HCT116 (cell line): ENCODE results near the gene USP2. TPM values are rescaled to one million over a fixed set of nuclear protein-coding genes. Genes with fewer than 3 reads are reported as not detected.

Experiments
- ATAC-seq: fragments of 200-7000 bp; cut with Tn5 transposase; 2 replicates; pipeline ENCODE4 v1.9.1; 2020; ENCODE audit warnings: mild to moderate bottlenecking, moderate library complexity
- BruUV-seq: library from RNA; stranded (reverse); fragments of 400-500 nt; replicated peaks from 2 replicates; lab custom pipeline; 2021; lab: Mats Ljungman, UMichigan
- CTCF ChIA-PET: fragments of 300-600 bp; sonication (Branson Sonifier 250); formaldehyde crosslinking; loops from one replicate; lab custom pipeline; 2021; ENCODE audit warnings: antibody characterized with exemption; lab: Charles Lee
- POLR2A ChIA-PET: fragments of 300-600, 350-600 bp; sonication (Branson Sonifier 250); formaldehyde crosslinking; loops from one replicate; lab custom pipeline; 2021; ENCODE audit warnings: antibody characterized with exemption; lab: Charles Lee
- RAD21 ChIA-PET, 2 experiments: fragments of 300-600 bp; sonication (Branson Sonifier 250); formaldehyde crosslinking; loops; one replicate each; lab custom pipeline; 2023; ENCODE audit warnings: low total read pairs in 2 of 2; ENCODE audit not compliant: uncharacterized antibody in 2 of 2, unreplicated experiment in 2 of 2, low non-redundant PET in 1 of 2; lab: Charles Lee
- DNase-seq: peaks from one replicate; pipeline ENCODE4 v3.0.0-alpha.2; 2010; ENCODE audit warnings: low read depth, low spot score
- H2AFZ ChIP-seq: fragments of 200-600 bp; shearing (Covaris generic), sonication (generic); 2 replicates; pipeline ENCODE4 v1.6.1; 2017; ENCODE audit warnings: low read depth, mixed run types, mixed read lengths, antibody characterized with exemption, low read length; ENCODE audit not compliant: poor library complexity, severe bottlenecking
- H3K27ac ChIP-seq: 2 replicates; pipeline ENCODE4 v1.5.1; 2012; ENCODE audit warnings: low read depth, low read length
- H3K27me3 ChIP-seq: fragments of 200-600 bp; sonication (generic); 2 replicates; pipeline ENCODE4 v1.6.1; 2016; ENCODE audit warnings: mixed run types, low read length, mixed read lengths; ENCODE audit not compliant: insufficient read depth
- H3K36me3 ChIP-seq, 2 experiments: fragments of 200-500 bp in 1 of 2; fragments of 200-600 bp in 1 of 2; sonication (Bioruptor generic) in 1 of 2; sonication (generic) in 1 of 2; 2 replicates each; pipeline versions ENCODE4 v1.5.1 to v1.6.1; 2014 to 2016; ENCODE audit warnings: low read length in 2 of 2, inconsistent platforms in 1 of 2, mixed read lengths in 1 of 2, mixed run types in 1 of 2; ENCODE audit not compliant: insufficient read depth in 2 of 2, control insufficient read depth in 1 of 2
- H3K4me1 ChIP-seq, 2 experiments: fragments of 200-600 bp in 1 of 2; sonication (generic) in 1 of 2; 2 replicates each; pipeline versions ENCODE4 v1.5.1 to v1.6.1; 2012 to 2017; ENCODE audit warnings: low read length in 2 of 2, inconsistent platforms in 1 of 2, mild to moderate bottlenecking in 1 of 2, mixed read lengths in 1 of 2, mixed run types in 1 of 2, moderate library complexity in 1 of 2; ENCODE audit not compliant: insufficient read depth in 2 of 2, control insufficient read depth in 1 of 2
- H3K4me2 ChIP-seq: fragments of 200-600 bp; sonication (generic); 2 replicates; pipeline ENCODE4 v1.6.1; 2017; ENCODE audit warnings: mixed run types, low read length, mixed read lengths
- H3K4me3 ChIP-seq, 2 experiments: fragments of 200-600 bp in 1 of 2; sonication (generic) in 1 of 2; replicated peaks in 1 of 2; 2 replicates each; pipeline ENCODE4 v1.5.1; 2011 to 2016; ENCODE audit warnings: low read length in 2 of 2, control low read depth in 1 of 2, low read depth in 1 of 2, mild to moderate bottlenecking in 1 of 2, mixed read lengths in 1 of 2, mixed run types in 1 of 2
- H3K79me2 ChIP-seq: fragments of 200-600 bp; sonication (generic); 2 replicates; pipeline ENCODE4 v1.6.1; 2017; ENCODE audit warnings: mild to moderate bottlenecking, mixed run types, low read length, moderate library complexity, mixed read lengths; ENCODE audit not compliant: insufficient read depth
- H3K9ac ChIP-seq: fragments of 200-600 bp; sonication (generic); 2 replicates; pipeline ENCODE4 v1.6.1; 2016; ENCODE audit warnings: low read length, mixed read lengths
- H3K9me2 ChIP-seq: fragments of 200-600 bp; sonication (generic), shearing (Covaris generic); 2 replicates; pipeline ENCODE4 v1.6.1; 2017; ENCODE audit warnings: mixed run types, mild to moderate bottlenecking, moderate library complexity; ENCODE audit not compliant: insufficient read depth
- H3K9me3 ChIP-seq, 2 experiments: fragments of 200-500 bp in 1 of 2; fragments of 200-600 bp in 1 of 2; sonication (Bioruptor generic) in 1 of 2; sonication (generic) in 1 of 2; 2 replicates each; pipeline ENCODE4 v1.6.1; 2014 to 2017; ENCODE audit warnings: low read length in 2 of 2, mixed read lengths in 2 of 2, inconsistent platforms in 1 of 2, low read depth in 1 of 2, mild to moderate bottlenecking in 1 of 2, mixed run types in 1 of 2, moderate library complexity in 1 of 2; ENCODE audit not compliant: control insufficient read depth in 1 of 2, insufficient read depth in 1 of 2
- H4K20me1 ChIP-seq: fragments of 200-600 bp; sonication (generic), shearing (Covaris generic); 2 replicates; pipeline ENCODE4 v1.6.1; 2017; ENCODE audit warnings: mixed run types, mild to moderate bottlenecking, moderate library complexity; ENCODE audit not compliant: insufficient read depth
- ATF3 ChIP-seq: IDR thresholded peaks from 2 replicates; pipeline ENCODE4 v1.6.1; 2012
- CEBPB ChIP-seq: IDR thresholded peaks from 2 replicates; pipeline ENCODE4 v1.6.1; 2012; ENCODE audit warnings: low read depth
- ELF1 ChIP-seq: IDR thresholded peaks from 2 replicates; pipeline ENCODE4 v1.6.1; 2012; ENCODE audit warnings: low read depth, borderline replicate concordance
- EZH2 ChIP-seq: fragments of 200-600 bp; sonication (generic); IDR thresholded peaks from 2 replicates; pipeline ENCODE4 v1.6.1; 2017; ENCODE audit warnings: antibody characterized with exemption, mixed run types
- EZH2phosphoT487 ChIP-seq: fragments of 200-600 bp; IDR thresholded peaks from 2 replicates; pipeline ENCODE4 v1.6.1; 2018; ENCODE audit warnings: antibody characterized with exemption, borderline replicate concordance
- MAX ChIP-seq: IDR thresholded peaks from 2 replicates; pipeline ENCODE4 v1.6.1; 2012
- POLR2AphosphoS5 ChIP-seq: IDR thresholded peaks from 2 replicates; pipeline ENCODE4 v1.6.1; 2011; ENCODE audit warnings: mild to moderate bottlenecking, low read depth, low read length, moderate library complexity
- SRF ChIP-seq: IDR thresholded peaks from 2 replicates; pipeline ENCODE4 v1.6.1; 2012; ENCODE audit warnings: low read depth
- intact Hi-C: fragments of 100-400 bp; cut with micrococcal nuclease; formaldehyde crosslinking; loops from 2 replicates; pipeline ENCODE4 v1.10.0; 2022
- total RNA-seq: library from RNA; stranded (reverse); gene quantifications from one replicate; pipeline ENCODE4 v1.2.1, GENCODE V29; 2021; ENCODE audit not compliant: unreplicated experiment

USP2 gene
- total RNA-seq, 1 experiment from 2014 or later = 5.0 TPM

GRCh38 chr11:119336744-119337469 lies 44.6 kb downstream of the USP2 start:
- TF ChIP-seq EZH2phosphoT487 = no peak
- no peak for TF ChIP-seq POLR2AphosphoS5
- TF ChIP-seq MAX = no peak
- peaks cover 9 to 51% of the 10 kb centered on the region in 2 experiments for H3K4me1 ChIP-seq
- no peak overlapping the region for H3K9ac ChIP-seq
- H2AFZ ChIP-seq = no peak overlapping the region
- peaks cover 30% of the 10 kb centered on the region for H3K79me2 ChIP-seq
- H3K27me3 ChIP-seq = no peaks in the 10 kb centered on the region
- no peak overlapping the region for H3K27ac ChIP-seq
- no peaks in the 10 kb centered on the region for H3K9me3 ChIP-seq
- CTCF ChIA-PET = interaction anchor here (1.6 to 3.9 kb wide), 5 partner anchors 10 to 192 kb away, joined by 4 to 68 read pairs (median 14); no protein-coding TSS in a partner anchor
- BruUV-seq = no TSS peak
- no peak overlapping the region for H3K4me3 ChIP-seq
- ATAC-seq (no peak), DNase-seq (no peak)
- intact Hi-C loops = no loop called here
- no peaks in the 10 kb centered on the region for H3K9me2 ChIP-seq
- H3K36me3 ChIP-seq = peaks cover 0 to 12% of the 10 kb centered on the region in 2 experiments; a peak in 2 of 4 replicates
- no peak overlapping the region for H3K4me2 ChIP-seq
- POLR2A ChIA-PET = interaction anchor here (0.6 kb wide), 1 partner anchor 8 kb away, joined by 3 read pairs; no protein-coding TSS in a partner anchor
- no peaks in the 10 kb centered on the region for H4K20me1 ChIP-seq
- RAD21 ChIA-PET = no interaction called here

GRCh38 chr11:119335655-119336543 lies 45.6 kb downstream of the USP2 start:
- ATAC-seq (no peak), DNase-seq (no peak)
- no peak for TF ChIP-seq ELF1
- no peak for TF ChIP-seq MAX
- TF ChIP-seq ATF3 = no peak
- TF ChIP-seq POLR2AphosphoS5 = no peak
- no peak for TF ChIP-seq CEBPB
- TF ChIP-seq EZH2 = no peak
- TF ChIP-seq SRF = no peak
- POLR2A ChIA-PET = interaction anchor here (0.6 kb wide), 1 partner anchor 233 kb away, joined by 3 read pairs; no protein-coding TSS in a partner anchor
- no peak overlapping the region for H2AFZ ChIP-seq
- no TSS peak for BruUV-seq
- peak overlapping the region; percentile 73; the same call in 1 of the 2 replicates for H3K27ac ChIP-seq
- peaks cover 30% of the 10 kb centered on the region for H3K79me2 ChIP-seq
- no peaks in the 10 kb centered on the region for H3K27me3 ChIP-seq
- intact Hi-C loops = no loop called here
- H3K4me2 ChIP-seq = peak overlapping the region; percentile 89
- RAD21 ChIA-PET = no interaction called here
- no peaks in the 10 kb centered on the region for H3K9me2 ChIP-seq
- CTCF ChIA-PET = interaction anchor here (0.7 kb wide), 1 partner anchor 41 kb away, joined by 3 read pairs; no protein-coding TSS in a partner anchor
- no peaks in the 10 kb centered on the region for H4K20me1 ChIP-seq
- peak overlapping the region; percentile 84 to 95 for H3K4me3 ChIP-seq
- peak overlapping the region; percentile 95; the same call in 1 of the 2 replicates for H3K9ac ChIP-seq
- peaks cover 0 to 12% of the 10 kb centered on the region in 2 experiments; a peak in 2 of 4 replicates for H3K36me3 ChIP-seq
- no peaks in the 10 kb centered on the region for H3K9me3 ChIP-seq
- H3K4me1 ChIP-seq = peaks cover 9 to 51% of the 10 kb centered on the region in 2 experiments
